ENCODE results near the gene L3HYPDH. TPM values are rescaled to one million over a fixed set of nuclear protein-coding genes. Genes with fewer than 3 reads are reported as not detected.

Gene L3HYPDH
- polyA plus RNA-seq, 1 of the 3 experiments (the other 2 are of a cell fraction), result 66.2 TPM

GRCh38 chr14:59520224-59520623 is 36.0 kb upstream of the L3HYPDH start:
- Histone ChIP-seq H3K9me3 (no peaks in the 10 kb centered on the region), H4K20me1 (ENCODE audit: insufficient read depth) (no peaks in the 10 kb centered on the region), H3K27me3 (ENCODE audit: insufficient read depth) (no peaks in the 10 kb centered on the region), H3K4me1 (ENCODE audit: control insufficient read depth in 1 of 2, insufficient read depth in 2 of 2, low read depth in 1 of 2, low read length in 1 of 2) (no peaks in the 10 kb centered on the region), H3K79me2 (ENCODE audit: insufficient read depth) (no peaks in the 10 kb centered on the region), H3K4me3 (ENCODE audit: low read depth in 2 of 2, low read length in 1 of 2) (no peak overlapping the region), H3K9ac (no peak overlapping the region), H3K9me2 (no peaks in the 10 kb centered on the region), H3K4me2 (no peak overlapping the region), H3F3A (replicated peaks; ENCODE audit: insufficient read depth) (no peaks in the 10 kb centered on the region), H3K36me3 (replicated peaks in 1 of 2; ENCODE audit: control insufficient read depth in 1 of 2, insufficient read depth in 2 of 2, low read length in 1 of 2) (no peaks in the 10 kb centered on the region), H3K27ac (ENCODE audit: low read depth in 2 of 2, low read length in 1 of 2) (no peak overlapping the region), H2AFZ (ENCODE audit: low read depth) (no peak overlapping the region)
- DNase-seq, result no peak
- TF ChIP-seq FOXM1 (IDR thresholded peaks at IDR 0.05; ENCODE audit: low read depth), result no peak
- no peak for TF ChIP-seq NFIC (IDR thresholded peaks at IDR 0.05; ENCODE audit: borderline replicate concordance)
- TF ChIP-seq TEAD4 (IDR thresholded peaks at IDR 0.05; ENCODE audit: borderline replicate concordance, insufficient read depth), result no peak
- TF ChIP-seq ELF1 (IDR thresholded peaks at IDR 0.05), result no peak
- no peak for TF ChIP-seq CHD2 (IDR thresholded peaks at IDR 0.05; ENCODE audit: low read length, partially characterized antibody)
- TF ChIP-seq TCF12 (IDR thresholded peaks at IDR 0.05), result no peak
- no peak for TF ChIP-seq ZBTB33 (IDR thresholded peaks at IDR 0.05; ENCODE audit: borderline replicate concordance, low read depth)
- TF ChIP-seq EP300 (IDR thresholded peaks at IDR 0.05; ENCODE audit: borderline replicate concordance in 1 of 2, low read depth in 1 of 2, low read length in 1 of 2), result no peak
- TF ChIP-seq RAD21 (IDR thresholded peaks at IDR 0.05; ENCODE audit: low read length), result no peak
- TF ChIP-seq PBX3 (IDR thresholded peaks at IDR 0.05), result no peak
- TF ChIP-seq USF2 (IDR thresholded peaks at IDR 0.05; ENCODE audit: borderline replicate concordance, low read depth, low read length), result no peak
- TF ChIP-seq REST (IDR thresholded peaks at IDR 0.05; ENCODE audit: low read depth, low read length), result no peak
- TF ChIP-seq YY1 (IDR thresholded peaks at IDR 0.05; ENCODE audit: low read depth), result no peak
- TF ChIP-seq JUND (IDR thresholded peaks at IDR 0.05), result no peak
- ChIA-PET POLR2A (no interaction called here), CTCF (interaction anchor here (1.0 to 2.5 kb wide), 2 partner anchors 56 to 378 kb away, joined by 3 to 9 read pairs; partner anchors contain the start of gene CCDC175)
- 47% methylated on average over 3 of the region's 3 CpGs for WGBS (ENCODE audit: low lambda C conversion rate)

Data from SK-N-SH (cell line).